G401 (cell line): ENCODE results near the gene NCAPD2. TPM values are rescaled to one million over a fixed set of nuclear protein-coding genes. Genes with fewer than 3 reads are reported as not detected.
"Not testable (repeated sequence)": the region's sequence is repeated elsewhere in the genome, so short reads cannot be mapped to it uniquely, and the experiment has no call there.

Experiments
- DNase-seq: peaks from one replicate; pipeline ENCODE4 v3.0.0-alpha.2; 2015; ENCODE audit warnings: low spot score
- in situ Hi-C: cut with HindIII; loops from 2 replicates; pipeline ENCODE4 v1.10.0; 2016; ENCODE audit warnings: low sequenced_read_pairs, mixed read lengths
- total RNA-seq: library from RNA; depleted of rRNA; stranded (reverse); fragments of >200 nt; shearing (Covaris generic); gene quantifications from 2 replicates; pipeline ENCODE4 v1.2.3, GENCODE V29; 2014

The NCAPD2 gene
- total RNA-seq, 1 experiment from 2014 or later = 102 TPM

DNA sequence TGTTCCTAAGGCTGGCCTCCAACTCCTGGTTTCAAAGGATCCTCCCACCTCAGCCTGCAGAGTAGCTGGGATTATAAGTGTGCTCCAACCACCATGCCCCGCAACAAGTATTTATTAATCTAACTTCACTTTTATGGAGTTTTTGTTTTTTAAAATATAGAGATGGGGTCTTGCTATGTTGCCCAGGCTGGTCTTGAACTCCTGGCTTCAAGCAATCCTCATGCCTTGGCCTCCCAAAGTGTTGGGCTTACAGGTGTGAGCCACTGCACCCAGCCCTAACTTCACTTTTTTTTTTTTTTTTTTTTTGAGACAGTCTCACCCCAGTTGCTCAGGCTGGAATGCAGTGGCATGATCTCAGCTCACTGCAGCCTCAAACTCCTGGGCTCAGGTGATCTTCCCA, 3.2 kb upstream of the NCAPD2 start:
- in situ Hi-C loops, DNase-seq: not testable (repeated sequence)

DNA sequence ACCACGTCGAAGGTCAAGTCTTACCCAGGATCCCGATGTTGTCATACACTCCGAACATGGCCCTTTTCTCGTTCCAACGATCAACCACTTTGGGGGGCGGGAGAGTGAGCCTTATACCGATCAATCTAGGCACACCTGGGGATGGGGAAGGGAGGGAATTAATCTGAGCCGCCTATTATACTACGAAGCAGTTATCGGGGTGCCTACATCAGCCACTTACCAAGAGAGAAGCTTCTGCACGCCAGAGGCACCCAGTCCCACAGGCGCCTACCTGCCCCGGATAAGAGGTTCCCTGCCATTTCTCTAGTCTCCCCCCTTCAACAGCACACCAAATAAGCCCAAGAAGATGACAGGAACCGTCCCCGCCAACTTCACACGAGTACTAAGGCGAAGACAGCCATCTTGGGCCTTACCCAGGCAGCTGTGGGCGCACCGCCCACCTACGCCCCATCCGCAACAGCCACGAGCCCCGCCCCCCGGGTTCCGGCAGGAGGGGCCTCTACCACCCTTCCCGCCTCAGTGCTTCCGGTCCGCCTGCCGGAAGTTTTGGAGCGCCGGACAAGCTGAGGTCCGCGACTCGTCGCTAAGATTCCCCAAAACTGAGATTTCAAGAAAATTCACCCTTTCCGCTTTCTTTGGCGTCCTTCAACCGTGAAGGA, 935 bp upstream of the NCAPD2 start, which contains the start of gene MRPL51:
Gene MRPL51, minus strand, starts transcription at position 425 of the 659 bp plus-strand sequence. Its CDS starts 126 bp downstream, at position 299.
- in situ Hi-C loops = no loop called here
- DNase-seq = peak; percentile 95

DNA sequence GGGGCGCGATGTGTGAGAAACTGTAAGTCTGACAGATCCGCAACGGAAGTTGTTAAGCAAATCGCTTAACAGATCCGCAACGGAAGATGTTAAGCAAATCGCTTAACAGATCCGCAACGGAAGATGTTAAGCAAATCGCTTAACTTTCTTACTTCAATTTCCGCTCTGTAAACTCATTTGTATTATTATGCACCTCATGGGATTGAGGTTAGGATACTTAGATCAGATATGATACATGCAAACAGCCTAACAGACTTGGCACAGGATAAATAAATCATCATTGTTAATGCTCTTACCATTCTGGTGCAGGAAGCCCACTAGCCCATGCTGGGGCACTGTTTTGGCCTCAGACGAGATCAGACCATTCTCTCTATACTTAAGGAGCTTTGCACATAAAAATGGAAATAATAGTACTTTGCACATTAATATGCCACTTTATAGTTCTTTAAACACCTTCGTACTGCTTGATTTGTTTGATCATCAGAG, 399 bp downstream of the NCAPD2 start:
- in situ Hi-C loops = no loop called here
- DNase-seq = no peak

DNA sequence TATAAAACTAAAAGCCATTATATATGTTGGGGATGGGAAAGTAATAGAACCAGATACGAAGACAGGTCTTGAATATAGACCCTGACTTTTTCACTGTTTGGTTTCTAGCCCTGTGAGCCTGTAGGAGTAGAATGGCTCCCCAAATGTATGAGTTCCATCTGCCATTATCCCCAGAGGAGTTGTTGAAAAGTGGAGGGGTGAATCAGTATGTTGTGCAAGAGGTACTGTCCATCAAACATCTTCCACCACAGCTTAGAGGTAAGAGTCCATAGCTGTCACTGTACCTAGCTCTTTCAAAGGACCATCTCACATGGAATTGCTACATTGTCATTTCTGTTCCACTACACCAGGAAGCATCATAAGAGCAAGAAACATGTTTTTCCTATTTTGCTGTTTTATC, 1.1 kb downstream of the NCAPD2 start:
- no peak for DNase-seq
- in situ Hi-C loops = no loop called here

DNA sequence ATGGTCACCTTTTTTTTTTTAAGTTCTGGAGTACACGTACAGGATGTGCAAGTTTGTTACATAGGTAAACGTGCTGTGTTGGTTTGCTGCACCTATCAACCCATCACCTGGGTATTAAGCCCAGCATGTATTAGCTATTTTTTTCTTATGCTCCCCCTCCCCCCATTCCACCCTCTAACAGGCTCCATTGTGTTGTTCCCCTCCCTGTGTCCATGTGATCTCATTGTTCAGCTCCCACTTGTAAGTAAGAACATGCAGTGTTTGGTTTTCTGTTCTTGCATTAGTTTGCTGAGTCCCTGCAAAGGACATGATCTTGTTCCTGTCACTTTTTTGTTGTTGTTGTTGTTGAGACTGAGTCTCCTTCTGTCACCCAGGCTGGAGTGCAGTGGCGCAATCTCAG, 3.4 kb downstream of the NCAPD2 start:
- DNase-seq, in situ Hi-C loops: not testable (repeated sequence)

DNA sequence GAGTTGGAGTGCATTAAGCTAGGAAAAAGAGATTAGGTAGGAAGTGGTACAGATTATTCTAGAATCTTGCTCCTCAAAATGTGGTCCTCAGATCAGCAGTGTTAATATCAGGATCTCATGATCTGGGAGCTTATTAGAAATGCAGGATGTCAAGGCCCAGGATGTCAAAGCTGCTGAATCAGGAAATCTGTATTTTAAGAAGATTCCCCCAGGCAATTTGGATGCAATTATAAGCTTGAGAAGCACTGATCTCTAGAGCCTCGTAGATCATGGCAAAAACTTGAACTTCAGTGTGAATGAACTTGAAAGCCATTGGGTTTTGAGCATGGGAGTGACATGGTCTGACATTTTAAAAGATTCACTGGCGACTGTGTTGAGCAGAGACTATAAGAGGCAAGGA, 6.6 kb downstream of the NCAPD2 start:
- in situ Hi-C loops = no loop called here
- no peak for DNase-seq

DNA sequence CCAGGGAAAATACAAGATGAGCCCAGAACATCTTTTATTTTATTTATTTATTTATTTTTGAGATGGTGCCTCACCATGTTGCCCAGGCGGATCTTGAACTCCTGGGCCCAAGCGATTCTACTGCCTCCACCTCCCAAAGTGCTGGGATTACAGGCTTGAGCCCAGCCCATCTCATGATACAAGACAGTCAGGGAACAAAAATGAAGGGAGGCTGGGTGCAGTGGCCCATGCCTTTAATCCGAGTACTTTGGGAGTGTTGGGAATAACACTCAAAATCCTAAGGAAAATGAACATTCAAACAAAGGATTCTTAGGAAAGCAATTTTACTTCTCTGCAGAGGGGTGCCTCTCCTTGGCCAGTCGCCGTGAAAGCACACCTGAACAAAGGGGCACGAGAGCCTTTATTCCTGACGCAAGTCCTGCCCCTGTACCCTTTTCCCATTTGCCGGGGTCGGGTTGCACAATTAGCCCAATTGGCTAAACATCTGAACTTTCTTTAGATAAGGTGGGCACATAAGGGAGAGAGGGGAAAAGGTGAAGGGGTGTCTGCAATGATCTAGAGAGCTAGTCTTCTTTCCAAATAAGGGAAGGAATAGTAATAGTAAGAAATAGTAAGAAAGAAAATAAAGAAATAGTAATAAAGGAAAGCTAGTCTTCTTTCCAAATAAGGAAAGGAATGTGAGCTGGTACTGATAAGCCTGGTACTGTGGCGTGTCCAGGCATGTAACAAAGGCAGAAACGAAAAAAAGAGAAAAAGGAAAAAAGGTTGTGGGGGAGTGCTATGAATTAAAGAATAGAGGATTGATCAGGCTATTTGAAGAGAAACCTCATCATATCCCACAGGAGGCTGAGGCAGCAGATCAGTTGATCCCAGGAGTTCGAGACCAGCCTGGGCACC, 13.4 kb downstream of the NCAPD2 start:
- in situ Hi-C loops = no loop called here
- no peak for DNase-seq

DNA sequence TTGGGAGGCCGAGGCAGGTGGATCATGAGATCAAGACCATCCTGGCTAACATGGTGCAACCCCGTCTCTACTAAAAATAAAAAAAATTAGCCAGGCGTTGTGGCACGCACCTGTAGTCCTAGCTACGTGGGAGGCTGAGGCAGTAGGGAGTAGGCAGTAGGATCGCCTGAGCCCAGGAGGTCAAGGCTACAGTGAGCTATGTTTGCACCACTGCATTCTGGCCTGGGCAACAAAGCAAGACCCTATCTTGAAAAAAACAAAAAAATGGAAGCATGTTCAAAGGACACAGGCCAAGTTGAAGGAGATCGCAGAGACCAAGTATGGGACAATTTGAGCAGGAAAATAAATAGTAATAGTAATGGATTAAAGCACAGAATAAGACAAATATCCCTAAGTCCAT, 14.2 kb downstream of the NCAPD2 start:
- in situ Hi-C loops = no loop called here
- no peak for DNase-seq

DNA sequence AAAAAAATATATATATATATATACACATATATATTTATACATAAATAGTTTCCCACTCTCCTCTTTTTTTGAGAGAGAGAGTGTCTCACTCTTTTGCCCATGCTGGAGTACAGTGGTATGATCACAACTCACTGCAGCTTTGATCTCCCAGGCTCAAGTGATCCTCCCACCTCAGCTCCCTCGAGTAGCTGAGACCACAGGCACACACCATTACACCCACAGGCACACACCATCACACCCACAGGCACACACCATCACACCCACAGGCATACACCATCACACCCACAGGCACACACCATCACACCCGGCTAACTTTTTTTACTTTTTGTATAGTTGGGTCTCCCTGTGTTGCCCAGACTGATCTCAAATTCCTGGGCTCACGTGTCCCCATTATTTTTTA, 26.3 kb downstream of the NCAPD2 start:
- in situ Hi-C loops = no loop called here
- no peak for DNase-seq

DNA sequence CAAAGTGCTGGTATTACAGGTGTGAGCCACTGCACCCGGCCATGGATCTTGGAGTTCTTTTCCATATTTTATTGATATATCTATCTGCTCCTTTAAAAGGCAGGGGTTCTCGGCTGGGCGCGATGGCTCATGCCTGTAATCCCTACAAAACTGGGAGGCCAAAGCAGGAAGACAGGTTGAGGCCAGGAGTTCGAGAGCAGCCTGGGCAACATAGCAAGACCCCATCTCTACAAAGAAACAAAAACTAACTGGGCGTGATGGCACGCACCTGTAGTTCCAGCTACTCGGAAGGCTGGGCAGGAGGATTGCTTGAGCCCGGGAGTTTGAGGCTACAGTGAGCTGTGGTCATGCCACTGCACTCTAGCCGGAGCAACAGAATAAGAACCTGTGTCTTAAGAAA, 28.3 kb downstream of the NCAPD2 start:
- DNase-seq = no peak
- in situ Hi-C loops = no loop called here

DNA sequence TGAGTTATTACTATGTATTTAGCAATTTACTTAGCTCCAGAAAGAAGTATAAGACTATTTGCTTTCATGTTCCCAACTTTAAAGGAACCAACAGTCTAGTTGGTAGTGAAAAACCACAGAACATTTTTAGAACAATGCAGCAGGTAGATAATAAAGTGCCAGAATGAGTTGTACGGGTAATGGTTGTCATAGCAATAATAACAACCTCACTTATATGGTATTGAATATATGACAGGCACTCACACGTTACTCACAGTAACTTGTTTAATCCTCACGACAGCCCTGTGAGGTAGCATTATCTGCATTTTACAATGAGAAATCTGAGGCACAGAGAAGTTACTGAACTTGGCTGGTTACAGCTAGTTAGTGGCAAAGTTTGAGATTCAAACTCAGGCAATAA, 29.8 kb downstream of the NCAPD2 start:
- no peak for DNase-seq
- in situ Hi-C loops = no loop called here

DNA sequence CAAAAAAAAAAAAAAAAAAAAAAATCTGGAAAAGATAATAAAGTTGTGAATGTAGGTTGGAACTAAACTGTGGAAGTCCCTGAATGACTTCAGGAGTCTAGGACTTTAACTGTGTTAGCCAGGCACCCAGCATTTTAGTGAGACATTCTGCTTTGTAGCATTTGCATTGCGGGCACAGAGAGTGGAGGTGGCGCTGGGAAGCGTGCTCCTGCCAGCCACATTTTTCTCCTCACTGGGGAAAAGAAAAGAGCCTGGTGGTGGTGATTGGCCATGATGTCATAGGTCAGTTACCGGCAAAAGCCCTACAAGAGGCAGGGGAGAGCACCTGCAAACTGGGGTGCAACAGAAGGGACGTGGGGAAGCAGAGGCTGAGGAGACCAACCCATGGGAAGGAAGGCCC, 30.7 kb downstream of the NCAPD2 start:
- DNase-seq = no peak

DNA sequence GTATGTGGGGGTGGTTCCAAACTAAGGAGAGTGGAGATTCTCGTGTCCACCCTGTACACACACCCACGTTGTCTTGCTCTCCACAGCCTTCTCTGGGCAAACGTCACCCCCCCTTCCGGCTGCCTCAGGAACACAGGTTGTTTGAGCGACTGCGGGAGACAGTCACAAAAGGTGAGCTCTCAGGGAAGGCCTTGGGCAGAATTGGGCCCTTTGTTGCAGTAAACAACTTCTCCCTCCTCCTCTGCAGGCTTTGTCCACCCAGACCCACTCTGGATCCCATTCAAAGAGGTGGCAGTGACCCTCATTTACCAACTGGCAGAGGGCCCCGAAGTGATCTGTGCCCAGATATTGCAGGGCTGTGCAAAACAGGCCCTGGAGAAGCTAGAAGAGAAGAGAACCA, 32.3 kb downstream of the NCAPD2 start:
- in situ Hi-C loops = no loop called here

More for the DNA sequence above, 30.7 kb downstream of the NCAPD2 start:
- in situ Hi-C loops = no loop called here

DNA sequence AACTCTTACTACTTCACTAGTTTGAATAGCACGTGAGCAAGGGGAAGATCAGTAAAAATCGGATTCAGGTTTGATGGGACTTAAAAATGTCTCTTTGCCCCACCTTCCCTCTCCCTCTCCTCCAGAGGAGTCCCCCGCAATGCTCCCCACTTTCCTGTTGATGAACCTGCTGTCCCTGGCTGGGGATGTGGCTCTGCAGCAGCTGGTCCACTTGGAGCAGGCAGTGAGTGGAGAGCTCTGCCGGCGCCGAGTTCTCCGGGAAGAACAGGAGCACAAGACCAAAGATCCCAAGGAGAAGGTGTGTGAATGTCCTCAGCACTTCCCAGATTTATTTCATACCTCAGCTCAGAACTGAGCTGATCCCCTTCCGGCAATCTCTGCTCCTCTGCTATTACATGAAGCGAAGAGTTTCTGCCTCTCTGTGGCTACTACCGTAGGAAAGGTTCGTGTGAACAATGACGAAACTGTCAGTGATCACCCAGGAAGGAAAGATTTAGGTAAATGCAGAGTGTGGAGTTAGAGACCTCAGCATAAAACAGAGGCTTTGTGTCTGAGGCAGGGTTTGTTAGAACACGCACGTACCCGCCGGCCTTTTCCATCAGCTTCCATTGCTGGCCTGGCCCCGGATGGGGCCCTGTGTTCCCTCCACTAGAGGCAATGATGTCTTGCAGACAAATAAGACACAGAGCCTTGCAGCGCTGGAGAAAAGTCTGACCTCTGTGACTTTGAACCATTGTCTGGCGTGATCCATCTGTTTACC, 33.0 kb downstream of the NCAPD2 start:
- in situ Hi-C loops = no loop called here
- DNase-seq = no peak

More for the DNA sequence above, 32.3 kb downstream of the NCAPD2 start:
- no peak for DNase-seq

DNA sequence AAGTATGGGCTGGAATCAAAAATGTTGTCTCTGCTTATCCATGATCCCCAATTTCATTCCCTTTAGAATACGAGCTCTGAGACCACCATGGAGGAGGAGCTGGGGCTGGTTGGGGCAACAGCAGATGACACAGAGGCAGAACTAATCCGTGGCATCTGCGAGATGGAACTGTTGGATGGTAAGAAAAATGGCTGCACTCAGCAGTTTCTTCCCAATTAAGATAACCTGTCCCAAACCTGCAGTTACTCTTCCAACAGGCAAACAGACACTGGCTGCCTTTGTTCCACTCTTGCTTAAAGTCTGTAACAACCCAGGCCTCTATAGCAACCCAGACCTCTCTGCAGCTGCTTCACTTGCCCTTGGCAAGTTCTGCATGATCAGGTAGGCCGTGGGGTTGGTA, 33.8 kb downstream of the NCAPD2 start:
- DNase-seq = no peak
- in situ Hi-C loops = no loop called here

DNA sequence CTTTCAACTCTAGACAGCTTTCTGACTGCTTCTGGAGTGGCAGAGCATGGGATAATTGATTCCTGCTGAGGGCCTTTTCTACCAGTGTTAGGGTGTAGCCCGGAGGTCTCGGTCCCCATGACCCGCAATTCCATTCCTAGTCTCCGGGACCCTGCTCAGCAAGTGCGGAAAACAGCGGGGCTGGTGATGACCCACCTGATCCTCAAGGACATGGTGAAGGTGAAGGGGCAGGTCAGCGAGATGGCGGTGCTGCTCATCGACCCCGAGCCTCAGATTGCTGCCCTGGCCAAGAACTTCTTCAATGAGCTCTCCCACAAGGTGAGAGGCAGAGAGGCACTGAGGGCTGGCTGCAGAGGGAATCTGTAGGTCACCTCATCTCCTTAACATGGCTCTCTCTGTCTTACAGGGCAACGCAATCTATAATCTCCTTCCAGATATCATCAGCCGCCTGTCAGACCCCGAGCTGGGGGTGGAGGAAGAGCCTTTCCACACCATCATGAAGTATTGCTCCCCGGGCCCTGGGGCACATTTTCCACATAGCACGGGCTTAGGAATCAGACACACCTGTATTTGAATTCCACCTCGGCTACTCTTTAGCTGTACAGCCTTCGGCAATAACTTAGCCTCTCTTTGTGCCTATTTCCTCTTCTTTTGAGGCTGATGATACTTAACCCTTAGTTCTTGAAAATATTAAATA, 34.8 kb downstream of the NCAPD2 start:
- in situ Hi-C loops = no loop called here
- no peak for DNase-seq

DNA sequence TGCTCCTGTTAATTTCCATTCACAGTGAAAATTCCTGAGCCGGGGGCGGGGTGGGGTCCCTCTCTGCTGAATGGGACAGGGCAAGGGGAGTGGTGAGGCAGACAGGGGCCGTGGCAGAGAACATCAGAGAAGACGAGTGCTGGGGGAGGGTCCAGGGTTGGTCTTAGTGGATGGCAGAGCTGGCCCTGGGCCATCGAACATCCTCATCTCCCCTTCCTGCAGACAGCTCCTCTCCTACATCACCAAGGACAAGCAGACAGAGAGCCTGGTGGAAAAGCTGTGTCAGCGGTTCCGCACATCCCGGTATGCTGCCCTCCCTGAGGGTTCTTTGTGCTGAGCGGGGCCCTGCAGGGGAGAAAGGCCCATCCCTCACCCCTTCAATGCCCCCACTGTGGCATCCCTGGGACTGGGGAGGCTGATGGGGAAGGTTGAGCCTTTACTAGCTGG, 35.4 kb downstream of the NCAPD2 start:
- in situ Hi-C loops = no loop called here
- DNase-seq = no peak

DNA sequence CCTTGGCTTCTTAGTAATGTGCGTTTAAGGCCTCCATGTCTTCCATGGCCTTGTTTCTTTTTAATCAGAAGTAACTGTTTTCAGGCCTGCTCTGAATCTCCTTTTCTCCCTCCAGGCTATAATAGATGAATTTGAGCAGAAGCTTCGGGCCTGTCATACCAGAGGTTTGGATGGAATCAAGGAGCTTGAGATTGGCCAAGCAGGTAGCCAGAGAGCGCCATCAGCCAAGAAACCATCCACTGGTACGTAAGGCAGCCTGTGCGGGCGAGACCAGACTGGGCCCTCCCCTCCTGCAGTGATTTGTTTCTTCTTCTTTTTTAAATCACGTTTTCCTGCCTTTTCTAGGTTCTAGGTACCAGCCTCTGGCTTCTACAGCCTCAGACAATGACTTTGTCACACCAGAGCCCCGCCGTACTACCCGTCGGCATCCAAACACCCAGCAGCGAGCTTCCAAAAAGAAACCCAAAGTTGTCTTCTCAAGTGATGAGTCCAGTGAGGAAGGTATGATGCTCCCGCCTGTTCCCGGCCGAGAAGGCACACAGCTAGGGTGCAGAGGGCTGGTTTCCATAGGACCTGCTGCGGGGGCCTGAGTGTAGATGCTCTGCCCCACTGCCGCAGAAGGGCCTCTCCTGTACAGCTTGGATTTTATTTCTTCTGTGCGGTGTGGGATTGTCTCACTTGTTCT, 36.8 kb downstream of the NCAPD2 start:
- in situ Hi-C loops = no loop called here

More for the DNA sequence above, 36.8 kb downstream of the NCAPD2 start:
- no peak for DNase-seq
